T-helper 1 cell treated with Interleukin-12 subunit alpha and Interleukin-12 subunit beta and Interleukin-4 antibody, amounts not matched to agents 30 μg/mL and 1 μg/mL, for 36 hours (primary cell): Measurements from ENCODE around the gene KIF13A.
"Not testable (repeated sequence)": the region's sequence is repeated elsewhere in the genome, so short reads cannot be mapped to it uniquely, and the experiment has no call there.

Experiments used
- H3K27ac Mint-ChIP-seq: one replicate; pipeline ENCODE4 v1.8.0; 2021; ENCODE audit warnings: mild to moderate bottlenecking, mixed read lengths
- H3K27me3 Mint-ChIP-seq: one replicate; pipeline ENCODE4 v1.8.0; 2021; ENCODE audit warnings: low read depth, mixed read lengths
- H3K36me3 Mint-ChIP-seq: one replicate; pipeline ENCODE4 v1.8.0; 2021; ENCODE audit warnings: low read depth, mixed read lengths
- H3K4me1 Mint-ChIP-seq: one replicate; pipeline ENCODE4 v1.8.0; 2021; ENCODE audit warnings: low read depth, mixed read lengths
- H3K4me3 Mint-ChIP-seq: one replicate; pipeline ENCODE4 v1.8.0; 2021; ENCODE audit warnings: mild to moderate bottlenecking, moderate library complexity, mixed read lengths
- H3K9me3 Mint-ChIP-seq: one replicate; pipeline ENCODE4 v1.8.0; 2021; ENCODE audit warnings: mixed read lengths

KIF13A gene

DNA sequence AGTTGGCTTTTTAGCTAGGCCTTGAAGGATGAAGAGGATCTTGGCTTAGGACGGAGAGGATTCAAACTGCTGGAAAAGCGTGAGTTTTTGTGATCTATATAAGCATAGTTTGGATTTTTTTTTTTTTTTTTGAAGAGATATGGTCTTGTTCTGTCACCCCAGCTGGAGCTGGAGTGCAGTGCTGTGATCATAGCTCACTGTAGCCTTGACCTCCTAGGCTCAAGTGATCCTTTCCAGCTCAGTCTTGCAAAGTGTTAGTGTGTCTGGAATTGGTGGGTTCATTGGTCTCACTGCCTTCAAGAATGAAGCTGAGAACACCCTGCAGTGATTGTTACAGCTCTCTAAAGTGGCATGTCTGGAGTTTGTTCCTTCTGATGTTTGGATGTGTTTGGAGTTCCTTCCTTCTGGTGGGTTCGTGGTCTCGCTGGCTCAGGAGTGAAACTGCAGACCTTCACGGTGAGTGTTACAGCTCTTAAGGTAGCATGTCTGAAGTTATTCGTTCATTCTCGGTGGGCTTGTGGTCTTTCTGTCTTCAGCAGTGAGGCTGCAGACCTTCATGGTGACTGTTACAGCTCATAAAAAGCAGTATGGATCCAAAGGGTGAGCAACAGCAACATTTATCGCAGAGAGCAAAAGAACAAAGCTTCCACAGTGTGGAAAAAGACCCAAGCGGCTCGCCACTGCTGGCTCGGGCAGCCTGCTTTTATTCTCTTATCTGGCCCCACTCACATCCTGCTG, 243.2 kb downstream of the KIF13A start:
- Mint-ChIP-seq H3K27ac (no peak overlapping the region), H3K4me3 (no peak overlapping the region), H3K27me3 (no peaks in the 10 kb centered on the region)

GRCh38 chr6:17741507-17741906, 245.9 kb downstream of the KIF13A start:
- H3K27me3 Mint-ChIP-seq = peaks cover 3% of the 10 kb centered on the region
- H3K4me1 Mint-ChIP-seq = no peaks in the 10 kb centered on the region
- no peak overlapping the region for H3K4me3 Mint-ChIP-seq
- no peak overlapping the region for H3K27ac Mint-ChIP-seq
- H3K9me3 Mint-ChIP-seq = peaks cover 20% of the 10 kb centered on the region
- H3K36me3 Mint-ChIP-seq = peaks cover 5% of the 10 kb centered on the region

More for the DNA sequence above, 243.2 kb downstream of the KIF13A start:
- H3K4me1 Mint-ChIP-seq = no peaks in the 10 kb centered on the region
- no peaks in the 10 kb centered on the region for H3K36me3 Mint-ChIP-seq
- H3K9me3 Mint-ChIP-seq = peaks cover 2% of the 10 kb centered on the region

DNA sequence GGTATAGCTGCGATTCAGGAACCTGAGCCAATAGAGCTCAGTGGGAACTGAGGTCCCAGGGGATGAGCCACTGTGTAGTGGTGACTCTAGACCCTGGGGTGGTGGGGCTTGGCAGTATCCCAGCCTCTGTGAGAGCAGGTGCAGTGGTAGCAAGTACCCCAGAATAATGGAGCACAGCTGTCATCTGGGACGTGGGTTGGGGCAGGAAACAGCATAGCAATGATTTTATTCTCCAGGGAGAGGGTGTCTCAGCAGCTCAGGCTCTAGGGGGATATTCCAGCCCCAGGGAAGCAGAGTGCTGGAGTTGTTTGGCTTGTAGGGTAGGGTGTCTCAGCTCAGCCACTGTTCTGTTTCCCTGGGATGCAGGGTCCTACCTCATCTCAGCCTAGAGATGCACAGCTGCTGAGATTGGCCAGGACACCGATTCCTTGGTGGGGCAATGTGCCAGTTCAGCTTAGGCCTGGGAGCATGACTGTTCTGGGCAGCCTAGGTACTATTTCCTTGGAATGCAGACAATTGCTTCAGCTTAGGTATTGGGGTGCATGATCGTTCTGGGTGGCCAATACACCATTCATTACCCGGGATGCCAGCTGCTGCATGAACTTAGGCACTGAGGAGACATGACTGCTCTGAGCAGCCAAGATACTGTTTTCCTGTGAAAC, 246.7 kb downstream of the KIF13A start:
- Mint-ChIP-seq H3K36me3 (peaks cover 5% of the 10 kb centered on the region), H3K9me3 (peaks cover 20% of the 10 kb centered on the region), H3K27me3 (peaks cover 3% of the 10 kb centered on the region), H3K27ac (no peak overlapping the region), H3K4me1 (no peaks in the 10 kb centered on the region), H3K4me3 (no peak overlapping the region)

DNA sequence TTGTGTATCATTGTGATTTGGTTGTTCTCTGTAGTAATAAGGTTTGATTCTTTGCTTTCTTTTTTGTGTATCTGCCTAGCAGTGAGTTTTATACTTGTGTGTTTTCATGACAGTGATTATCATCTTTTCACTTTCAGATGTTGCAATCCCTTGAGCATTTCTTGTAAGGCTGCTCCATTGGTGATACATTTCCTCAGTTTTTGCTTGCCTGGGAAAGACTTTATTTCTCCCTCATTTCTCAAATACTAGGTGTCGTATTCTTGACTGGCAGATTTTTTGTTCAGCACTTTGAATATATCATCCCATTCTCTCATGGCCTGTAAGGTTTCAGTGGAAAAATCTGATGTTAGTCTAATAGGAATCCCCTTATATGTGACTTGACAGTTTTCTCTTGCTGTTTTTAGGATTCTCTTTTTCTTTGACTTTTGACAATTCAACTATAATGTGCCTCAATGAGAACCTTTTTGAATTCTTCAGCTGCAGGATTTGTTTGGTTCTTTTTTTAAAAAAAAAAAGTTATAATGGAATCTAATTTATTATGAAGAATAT, 249.7 kb downstream of the KIF13A start:
- Mint-ChIP-seq H3K36me3 (peaks cover 5% of the 10 kb centered on the region), H3K4me1 (no peaks in the 10 kb centered on the region), H3K27ac (no peak overlapping the region), H3K27me3 (peaks cover 3% of the 10 kb centered on the region), H3K4me3 (no peak overlapping the region), H3K9me3 (peaks cover 20% of the 10 kb centered on the region)

DNA sequence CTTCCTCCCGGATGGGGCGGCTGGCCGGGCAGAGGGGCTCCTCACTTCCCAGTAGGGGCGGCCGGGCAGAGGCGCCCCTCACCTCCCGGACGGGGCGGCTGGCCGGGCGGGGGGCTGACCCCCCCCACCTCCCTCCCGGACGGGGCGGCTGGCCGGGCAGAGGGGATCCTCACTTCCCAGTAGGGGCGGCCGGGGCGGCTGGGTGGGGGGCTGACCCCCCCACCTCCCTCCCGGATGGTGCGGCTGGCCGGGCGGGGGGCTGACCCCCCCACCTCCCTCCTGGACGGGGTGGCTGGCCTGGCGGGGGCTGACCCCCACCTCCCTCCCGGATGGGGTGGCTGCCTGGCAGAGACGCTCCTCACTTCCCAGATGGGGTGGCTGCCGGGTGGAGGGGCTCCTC, 252.1 kb downstream of the KIF13A start:
- H3K27me3 Mint-ChIP-seq, H3K27ac Mint-ChIP-seq, H3K4me3 Mint-ChIP-seq, H3K4me1 Mint-ChIP-seq, H3K36me3 Mint-ChIP-seq: not testable (repeated sequence)
- H3K9me3 Mint-ChIP-seq = peaks cover 20% of the 10 kb centered on the region

DNA sequence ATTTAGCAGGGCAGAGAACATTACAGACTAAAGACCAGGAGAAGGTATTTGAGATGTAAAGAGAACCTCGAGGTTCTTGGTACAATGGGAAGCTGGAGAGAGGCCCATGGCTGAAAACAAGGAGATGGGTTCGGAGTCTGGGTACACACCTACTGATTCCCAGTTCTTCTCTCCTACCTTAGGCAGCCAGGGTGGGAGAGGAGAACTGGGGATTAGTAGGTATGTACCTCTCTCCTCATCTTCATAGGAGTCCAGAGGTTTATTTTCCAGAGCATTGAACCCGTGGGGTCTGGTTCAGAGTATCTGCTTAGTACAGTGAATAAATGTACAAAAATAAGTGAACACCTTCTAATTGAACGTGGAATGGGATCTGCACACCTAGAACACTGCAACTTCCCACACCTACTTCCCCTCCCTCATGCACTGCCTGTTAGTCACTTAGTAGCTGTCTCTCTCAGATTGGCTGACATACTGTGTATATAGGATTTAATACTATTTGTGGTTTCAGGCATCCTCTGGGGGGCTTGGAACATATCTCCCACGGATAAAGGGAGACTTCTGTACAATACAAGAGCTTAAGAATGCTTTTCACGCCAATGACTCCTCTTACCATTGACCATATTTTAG, 257.2 kb downstream of the KIF13A start:
- Mint-ChIP-seq H3K27ac (no peak overlapping the region), H3K9me3 (no peaks in the 10 kb centered on the region), H3K27me3 (no peaks in the 10 kb centered on the region), H3K4me1 (no peaks in the 10 kb centered on the region), H3K4me3 (no peak overlapping the region), H3K36me3 (no peaks in the 10 kb centered on the region)

GRCh38 chr6:17729223-17730077, 258.0 kb downstream of the KIF13A start:
- no peaks in the 10 kb centered on the region for H3K4me1 Mint-ChIP-seq
- H3K9me3 Mint-ChIP-seq = no peaks in the 10 kb centered on the region
- H3K4me3 Mint-ChIP-seq = no peak overlapping the region
- no peak overlapping the region for H3K27ac Mint-ChIP-seq
- H3K36me3 Mint-ChIP-seq = no peaks in the 10 kb centered on the region
- no peaks in the 10 kb centered on the region for H3K27me3 Mint-ChIP-seq

DNA sequence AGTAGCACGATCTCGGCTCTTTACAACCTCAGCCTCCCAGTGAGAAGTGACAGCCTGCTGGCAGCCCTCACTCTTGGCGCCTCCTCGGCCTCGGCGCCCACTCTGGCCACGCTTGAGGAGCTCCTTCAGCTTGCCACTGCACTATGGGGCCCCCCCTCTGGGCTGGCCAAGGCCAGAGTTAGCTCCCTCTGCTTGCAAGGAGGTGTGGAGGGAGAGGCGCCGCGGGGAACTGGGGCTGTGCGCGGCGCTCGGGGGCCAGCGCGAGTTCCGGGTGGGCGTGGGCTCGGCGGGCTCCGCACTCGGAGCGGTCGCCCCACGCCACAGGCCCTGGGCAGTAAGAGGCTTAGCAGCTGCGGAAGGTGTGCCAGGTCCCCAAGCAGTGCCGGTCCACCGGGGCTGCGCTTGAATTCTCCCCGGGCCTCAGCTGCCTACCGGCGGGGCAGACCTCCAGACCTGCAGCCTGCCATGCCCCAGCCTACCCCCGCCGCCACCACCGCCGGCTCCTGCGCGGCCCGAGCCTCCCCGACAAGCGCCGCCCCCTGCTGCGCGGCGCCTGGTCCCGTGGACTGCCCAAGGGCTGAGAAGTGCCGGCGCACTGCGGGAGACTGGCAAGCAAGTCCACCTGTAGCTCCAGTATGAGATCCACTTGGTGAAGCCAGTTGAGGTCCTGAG, 258.7 kb downstream of the KIF13A start:
- no peak overlapping the region for H3K27ac Mint-ChIP-seq
- H3K9me3 Mint-ChIP-seq = no peaks in the 10 kb centered on the region
- no peaks in the 10 kb centered on the region for H3K4me1 Mint-ChIP-seq
- no peaks in the 10 kb centered on the region for H3K36me3 Mint-ChIP-seq
- no peak overlapping the region for H3K4me3 Mint-ChIP-seq
- H3K27me3 Mint-ChIP-seq = no peaks in the 10 kb centered on the region

- Mint-ChIP-seq H3K9me3 (no peaks in the 10 kb centered on the region), H3K27ac (no peak overlapping the region), H3K4me3 (no peak overlapping the region)
Measured at GRCh38 chr6:17725083-17725482, 262.4 kb downstream of the KIF13A start.

GRCh38 chr6:17724341-17724740, 263.1 kb downstream of the KIF13A start:
- no peak overlapping the region for H3K4me3 Mint-ChIP-seq
- no peaks in the 10 kb centered on the region for H3K4me1 Mint-ChIP-seq
- no peak overlapping the region for H3K27ac Mint-ChIP-seq
- H3K27me3 Mint-ChIP-seq = peaks cover 13% of the 10 kb centered on the region
- H3K9me3 Mint-ChIP-seq = no peaks in the 10 kb centered on the region
- no peaks in the 10 kb centered on the region for H3K36me3 Mint-ChIP-seq

More at GRCh38 chr6:17725083-17725482, 262.4 kb downstream of the KIF13A start:
- Mint-ChIP-seq H3K27me3 (peaks cover 8% of the 10 kb centered on the region), H3K36me3 (no peaks in the 10 kb centered on the region), H3K4me1 (no peaks in the 10 kb centered on the region)

DNA sequence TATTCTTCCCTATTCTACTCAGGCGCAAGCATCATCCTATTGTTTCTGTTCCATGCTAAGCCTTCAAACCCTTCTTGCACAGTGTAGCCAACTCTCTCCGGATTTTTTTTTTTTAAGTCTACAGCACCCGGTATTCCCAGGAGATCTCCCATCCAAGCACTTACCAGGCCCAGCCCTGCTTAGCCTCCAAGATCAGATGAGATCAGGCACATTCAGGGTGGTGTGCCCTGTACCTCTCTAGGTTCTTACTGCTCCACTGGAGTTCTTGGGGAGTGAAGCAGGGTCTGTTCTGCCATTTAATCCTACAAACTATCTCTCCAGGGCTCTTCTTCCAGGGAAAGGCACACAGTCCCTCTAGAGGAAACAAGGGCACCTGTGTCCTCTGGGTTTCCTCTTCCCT, 265.8 kb downstream of the KIF13A start:
- Mint-ChIP-seq H3K27me3 (peaks cover 16% of the 10 kb centered on the region), H3K27ac (no peak overlapping the region), H3K4me3 (no peak overlapping the region), H3K36me3 (no peaks in the 10 kb centered on the region), H3K9me3 (no peaks in the 10 kb centered on the region), H3K4me1 (no peaks in the 10 kb centered on the region)

DNA sequence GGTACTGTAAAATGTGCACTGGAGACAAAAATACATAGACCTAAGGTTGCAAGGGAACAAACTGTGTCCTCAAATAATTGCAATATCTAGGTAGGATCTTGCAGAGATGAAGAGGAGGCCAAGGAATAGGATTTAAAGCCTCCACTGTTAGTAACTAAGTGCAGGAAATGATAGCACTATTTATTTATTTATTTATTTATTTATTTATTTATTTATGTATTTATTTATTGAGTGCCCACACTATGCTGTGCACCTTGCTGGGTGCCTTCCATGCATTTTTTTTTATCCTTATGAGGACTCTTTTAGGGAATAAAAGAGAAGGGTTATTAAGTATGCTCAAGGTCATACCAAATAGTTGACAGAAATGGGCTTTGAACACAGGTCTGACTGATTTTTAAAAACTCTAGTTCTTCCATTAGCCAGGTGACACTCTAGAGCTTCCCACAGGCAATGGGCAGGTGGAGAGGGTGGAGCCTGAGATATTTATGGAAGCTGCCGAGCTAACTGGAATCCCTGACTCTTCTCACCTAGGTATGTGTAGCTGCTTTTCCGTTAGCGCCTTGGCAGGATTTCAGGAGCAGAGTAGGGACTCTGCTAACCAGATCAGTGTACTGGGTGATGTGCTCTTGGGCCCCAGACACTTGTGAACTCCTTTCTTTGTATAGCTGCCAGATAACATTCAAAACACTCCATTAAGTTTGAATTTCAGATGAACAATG, 268.0 kb downstream of the KIF13A start:
- H3K36me3 Mint-ChIP-seq = peaks cover 3% of the 10 kb centered on the region
- no peak overlapping the region for H3K4me3 Mint-ChIP-seq
- no peaks in the 10 kb centered on the region for H3K9me3 Mint-ChIP-seq
- no peak overlapping the region for H3K27ac Mint-ChIP-seq
- peaks cover 9% of the 10 kb centered on the region for H3K4me1 Mint-ChIP-seq
- peaks cover 16% of the 10 kb centered on the region for H3K27me3 Mint-ChIP-seq

DNA sequence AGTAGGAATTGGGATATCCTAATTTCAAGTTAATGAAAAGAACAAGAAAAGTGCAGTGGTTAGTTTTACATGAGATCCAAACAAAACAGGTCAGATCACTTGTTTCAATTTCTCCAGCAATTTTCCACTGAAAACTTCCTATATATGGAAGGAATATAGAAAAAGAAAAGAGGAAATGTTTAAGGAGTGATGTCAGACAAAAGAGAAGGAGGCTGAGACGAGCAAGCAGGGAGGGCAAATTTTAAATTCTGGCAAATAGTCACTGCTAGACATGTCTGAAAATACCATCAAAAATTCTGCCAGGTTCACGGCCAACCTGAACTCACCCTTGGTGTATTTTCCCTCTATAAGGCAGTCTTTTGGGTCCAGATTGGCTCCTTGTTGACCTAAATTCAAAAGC, 271.2 kb downstream of the KIF13A start:
- no peaks in the 10 kb centered on the region for H3K9me3 Mint-ChIP-seq
- H3K4me1 Mint-ChIP-seq = peaks cover 19% of the 10 kb centered on the region
- H3K27me3 Mint-ChIP-seq = peaks cover 7% of the 10 kb centered on the region
- no peak overlapping the region for H3K4me3 Mint-ChIP-seq
- H3K36me3 Mint-ChIP-seq = peaks cover 3% of the 10 kb centered on the region
- H3K27ac Mint-ChIP-seq = no peak overlapping the region
